Neural progenitor cell (in vitro differentiated cells): ENCODE results near the gene RHD. TPM values are rescaled to one million over a fixed set of nuclear protein-coding genes. Genes with fewer than 3 reads are reported as not detected.
"Not testable (repeated sequence)": the region's sequence is repeated elsewhere in the genome, so short reads cannot be mapped to it uniquely, and the experiment has no call there.

Source experiments
- DNase-seq: peaks from one replicate; pipeline ENCODE4 v3.0.0-alpha.2; 2016; ENCODE audit warnings: low spot score
- H2AFZ ChIP-seq: fragments of 200-600 bp; sonication (generic); replicated peaks from 2 replicates; pipeline ENCODE4 v1.6.1; 2016; ENCODE audit warnings: antibody characterized with exemption
- H3F3A ChIP-seq: fragments of 200-600 bp; sonication (generic); 2 replicates; pipeline ENCODE4 v1.6.1; 2016; ENCODE audit warnings: antibody characterized with exemption, low read depth
- H3K27ac ChIP-seq: fragments of 200-600 bp; sonication (generic); 2 replicates; pipeline ENCODE4 v1.5.1; 2016; ENCODE audit warnings: mild to moderate bottlenecking
- H3K27me3 ChIP-seq: fragments of 200-600 bp; sonication (generic); 2 replicates; pipeline ENCODE4 v1.6.1; 2016; ENCODE audit warnings: mild to moderate bottlenecking, moderate library complexity
- H3K36me3 ChIP-seq: fragments of 200-600 bp; sonication (generic); 2 replicates; pipeline ENCODE4 v1.5.1; 2016
- H3K4me1 ChIP-seq: fragments of 200-600 bp; sonication (generic); 2 replicates; pipeline ENCODE4 v1.6.1; 2016; ENCODE audit warnings: mixed run types
- H3K4me2 ChIP-seq: fragments of 200-600 bp; sonication (generic); 2 replicates; pipeline ENCODE4 v1.6.1; 2016
- H3K4me3 ChIP-seq: fragments of 200-600 bp; sonication (generic); 2 replicates; pipeline ENCODE4 v1.5.1; 2016
- H3K79me2 ChIP-seq: fragments of 200-600 bp; sonication (generic); 2 replicates; pipeline ENCODE4 v1.6.1; 2016; ENCODE audit warnings: low read depth
- H3K9ac ChIP-seq: fragments of 200-600 bp; sonication (generic); 2 replicates; pipeline ENCODE4 v1.6.1; 2016
- H3K9me3 ChIP-seq: fragments of 200-600 bp; sonication (generic); 2 replicates; pipeline ENCODE4 v1.5.1; 2016; ENCODE audit warnings: low read depth
- H4K20me1 ChIP-seq: fragments of 200-600 bp; sonication (generic); 2 replicates; pipeline ENCODE4 v1.6.1; 2016; ENCODE audit warnings: low read depth
- H3K27ac Mint-ChIP-seq: 3 replicates; pipeline ENCODE4 v1.8.0; 2021; ENCODE audit warnings: mixed read lengths
- H3K27me3 Mint-ChIP-seq: 2 replicates; pipeline ENCODE4 v1.8.0; 2022; ENCODE audit warnings: low read depth, mild to moderate bottlenecking, inconsistent platforms, moderate library complexity, mixed read lengths; ENCODE audit not compliant: insufficient read depth
- H3K36me3 Mint-ChIP-seq: 3 replicates; pipeline ENCODE4 v1.8.0; 2021; ENCODE audit warnings: mixed read lengths
- H3K4me1 Mint-ChIP-seq: 3 replicates; pipeline ENCODE4 v1.8.0; 2021; ENCODE audit warnings: mixed read lengths
- H3K4me3 Mint-ChIP-seq: 3 replicates; pipeline ENCODE4 v1.8.0; 2021; ENCODE audit warnings: mild to moderate bottlenecking, moderate library complexity, mixed read lengths
- H3K9me3 Mint-ChIP-seq: 3 replicates; pipeline ENCODE4 v1.8.0; 2020; ENCODE audit warnings: mixed read lengths
- total RNA-seq: library from RNA; depleted of rRNA; stranded (reverse); fragments of >200 nt; gene quantifications from 2 replicates; pipeline ENCODE4 v1.2.3, GENCODE V29; 2015; ENCODE audit warnings: low replicate concordance
- TF ChIP-seq, protein P1 (sequence below): fragments of 200-600 bp; sonication (generic); IDR thresholded peaks from 2 replicates; pipeline ENCODE4 v1.5.1; 2017; ENCODE audit warnings: antibody characterized with exemption, mild to moderate bottlenecking

Gene RHD
- total RNA-seq, 1 donor from 2014 or later: not detected

GRCh38 chr1:25288573-25289101, 16.3 kb downstream of the RHD start:
- not testable (repeated sequence) for H3K9ac ChIP-seq, H3K9me3 Mint-ChIP-seq, H3K4me1 ChIP-seq, H2AFZ ChIP-seq, H3K4me2 ChIP-seq, H3K27ac Mint-ChIP-seq, DNase-seq, H3K79me2 ChIP-seq, H3K27me3 ChIP-seq, H4K20me1 ChIP-seq, H3K36me3 ChIP-seq, H3K4me3 Mint-ChIP-seq, H3K36me3 Mint-ChIP-seq, H3K9me3 ChIP-seq, H3K4me3 ChIP-seq, H3F3A ChIP-seq, H3K4me1 Mint-ChIP-seq, H3K27me3 Mint-ChIP-seq, H3K27ac ChIP-seq

- not testable (repeated sequence) for H3K27ac Mint-ChIP-seq, H3K27me3 ChIP-seq, H3K27me3 Mint-ChIP-seq, H3K9ac ChIP-seq, H3K36me3 ChIP-seq, DNase-seq, H2AFZ ChIP-seq, H3F3A ChIP-seq, H3K9me3 Mint-ChIP-seq, H3K4me3 Mint-ChIP-seq, H3K4me1 Mint-ChIP-seq, H3K4me2 ChIP-seq, H3K4me3 ChIP-seq, H3K36me3 Mint-ChIP-seq, H3K4me1 ChIP-seq, H3K27ac ChIP-seq, H3K79me2 ChIP-seq, H4K20me1 ChIP-seq, H3K9me3 ChIP-seq
- TF ChIP-seq, protein P1, sequence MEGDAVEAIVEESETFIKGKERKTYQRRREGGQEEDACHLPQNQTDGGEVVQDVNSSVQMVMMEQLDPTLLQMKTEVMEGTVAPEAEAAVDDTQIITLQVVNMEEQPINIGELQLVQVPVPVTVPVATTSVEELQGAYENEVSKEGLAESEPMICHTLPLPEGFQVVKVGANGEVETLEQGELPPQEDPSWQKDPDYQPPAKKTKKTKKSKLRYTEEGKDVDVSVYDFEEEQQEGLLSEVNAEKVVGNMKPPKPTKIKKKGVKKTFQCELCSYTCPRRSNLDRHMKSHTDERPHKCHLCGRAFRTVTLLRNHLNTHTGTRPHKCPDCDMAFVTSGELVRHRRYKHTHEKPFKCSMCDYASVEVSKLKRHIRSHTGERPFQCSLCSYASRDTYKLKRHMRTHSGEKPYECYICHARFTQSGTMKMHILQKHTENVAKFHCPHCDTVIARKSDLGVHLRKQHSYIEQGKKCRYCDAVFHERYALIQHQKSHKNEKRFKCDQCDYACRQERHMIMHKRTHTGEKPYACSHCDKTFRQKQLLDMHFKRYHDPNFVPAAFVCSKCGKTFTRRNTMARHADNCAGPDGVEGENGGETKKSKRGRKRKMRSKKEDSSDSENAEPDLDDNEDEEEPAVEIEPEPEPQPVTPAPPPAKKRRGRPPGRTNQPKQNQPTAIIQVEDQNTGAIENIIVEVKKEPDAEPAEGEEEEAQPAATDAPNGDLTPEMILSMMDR: peak; percentile 25
Measured at GRCh38 chr1:25290043-25290442, 17.7 kb downstream of the RHD start.

DNA sequence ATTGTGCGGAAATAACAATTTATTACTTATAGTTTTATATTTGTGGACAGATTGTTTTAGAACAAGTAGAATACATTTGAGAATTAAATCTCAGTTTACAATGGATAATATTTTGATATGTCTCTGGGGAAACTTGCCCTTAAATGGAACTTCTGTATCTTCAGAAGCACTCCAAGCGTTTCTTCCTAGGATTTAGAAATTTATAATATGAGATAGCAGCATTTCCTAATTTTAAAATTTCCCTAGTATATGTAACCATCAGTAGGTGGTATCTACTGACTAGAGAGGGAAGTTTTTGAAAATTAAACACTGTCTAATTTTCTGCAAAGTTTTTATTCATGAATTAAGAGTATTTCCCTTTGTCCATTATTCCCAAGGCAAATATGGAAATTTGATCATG, 21.1 kb downstream of the RHD start:
- not testable (repeated sequence) for H3K36me3 ChIP-seq, H3K79me2 ChIP-seq, H3K27ac ChIP-seq, H3K4me3 ChIP-seq, H3K27me3 Mint-ChIP-seq, H3K9ac ChIP-seq, H3F3A ChIP-seq, H3K4me3 Mint-ChIP-seq, DNase-seq, H3K4me1 ChIP-seq, H3K4me1 Mint-ChIP-seq, H3K27ac Mint-ChIP-seq, H3K9me3 ChIP-seq, H3K4me2 ChIP-seq, H2AFZ ChIP-seq, H3K36me3 Mint-ChIP-seq, H3K27me3 ChIP-seq, H3K9me3 Mint-ChIP-seq, H4K20me1 ChIP-seq

DNA sequence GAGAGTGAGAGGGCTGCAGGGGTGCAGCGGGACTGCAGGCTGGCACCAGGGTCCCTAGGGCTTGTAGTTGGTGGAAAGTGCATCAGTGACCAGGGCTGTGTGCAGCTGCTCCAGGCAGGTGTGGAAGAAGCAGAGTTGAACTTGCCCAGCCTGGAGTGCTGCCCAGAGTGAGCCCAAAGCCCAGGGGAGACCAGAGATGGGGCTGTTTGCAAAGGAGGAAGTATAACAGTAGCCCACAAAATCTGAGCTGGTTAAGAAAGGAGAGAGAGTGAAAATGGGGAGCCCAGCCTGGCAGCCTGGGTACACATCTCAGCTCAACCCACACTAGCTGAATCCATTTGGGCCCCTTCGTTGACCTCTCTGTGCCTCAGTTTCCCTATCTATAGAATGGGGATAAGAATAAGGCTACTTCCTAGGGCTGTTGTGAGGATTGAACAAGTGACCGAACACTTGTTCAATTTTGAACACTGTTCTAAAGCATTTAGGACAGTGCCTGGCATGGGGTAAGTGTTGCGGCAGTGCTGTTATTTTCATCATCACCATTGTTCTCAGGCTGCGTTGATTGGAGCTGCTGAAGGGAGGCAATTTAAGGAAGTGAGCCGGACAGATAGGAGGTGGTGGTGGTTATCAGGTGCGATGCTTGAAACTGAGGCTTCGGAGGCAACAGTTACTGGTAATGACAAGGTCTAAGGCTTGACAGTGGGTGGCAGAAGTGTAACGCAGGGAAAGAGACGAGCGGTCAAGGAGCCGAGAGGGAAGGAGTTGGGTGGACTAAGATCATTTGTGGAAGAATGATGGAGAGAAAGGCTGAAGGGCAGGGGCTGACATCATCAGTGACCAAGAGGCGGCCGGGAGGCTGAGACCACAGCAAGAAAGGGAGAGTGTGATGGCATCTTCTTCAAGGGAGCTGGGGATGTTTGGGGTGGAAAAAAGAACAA, 22.8 kb downstream of the RHD start:
- H3F3A ChIP-seq, H3K79me2 ChIP-seq, H2AFZ ChIP-seq, H3K4me3 ChIP-seq, H3K9me3 Mint-ChIP-seq, H3K9ac ChIP-seq, H3K4me1 Mint-ChIP-seq, H4K20me1 ChIP-seq, H3K4me2 ChIP-seq, H3K9me3 ChIP-seq, H3K4me1 ChIP-seq, H3K27ac ChIP-seq, H3K4me3 Mint-ChIP-seq, H3K27me3 ChIP-seq, H3K27ac Mint-ChIP-seq, H3K27me3 Mint-ChIP-seq, DNase-seq, H3K36me3 ChIP-seq, H3K36me3 Mint-ChIP-seq: not testable (repeated sequence)

DNA sequence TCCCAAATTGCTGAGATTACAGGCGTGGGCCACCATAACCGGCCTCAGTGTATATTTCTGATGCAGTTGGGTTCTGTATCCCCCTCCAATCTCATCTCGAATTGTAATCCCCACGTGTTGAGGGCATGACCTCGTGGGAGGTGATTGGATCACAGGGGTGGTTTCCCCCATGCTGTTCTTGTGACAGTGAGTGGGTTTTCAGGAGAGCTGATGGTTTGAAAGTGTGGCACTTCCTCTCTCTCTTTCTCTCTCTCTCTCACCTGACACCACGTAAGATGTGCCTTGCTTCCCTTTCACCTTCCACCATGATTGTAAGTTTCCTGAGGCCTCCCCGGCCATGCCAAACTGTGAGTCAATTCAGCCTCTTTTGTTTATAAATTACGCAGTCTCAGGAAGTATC, 24.2 kb downstream of the RHD start:
- not testable (repeated sequence) for H3K4me3 Mint-ChIP-seq, H3K9me3 Mint-ChIP-seq, H3K9ac ChIP-seq, H3K79me2 ChIP-seq, H4K20me1 ChIP-seq, H3K4me3 ChIP-seq, H3K27me3 ChIP-seq, H3K4me2 ChIP-seq, H3K27ac ChIP-seq, H3K4me1 Mint-ChIP-seq, H3K27me3 Mint-ChIP-seq, H3K36me3 Mint-ChIP-seq, DNase-seq, H2AFZ ChIP-seq, H3K36me3 ChIP-seq, H3K4me1 ChIP-seq, H3K9me3 ChIP-seq, H3K27ac Mint-ChIP-seq, H3F3A ChIP-seq

- not testable (repeated sequence) for H3K9me3 ChIP-seq, H3K4me2 ChIP-seq, H3K27me3 ChIP-seq, H2AFZ ChIP-seq, H3K36me3 ChIP-seq, H3F3A ChIP-seq, H3K27ac ChIP-seq, DNase-seq, H3K36me3 Mint-ChIP-seq, H3K4me1 Mint-ChIP-seq, H3K4me1 ChIP-seq, H3K4me3 Mint-ChIP-seq, H3K9me3 Mint-ChIP-seq, H3K9ac ChIP-seq, H3K4me3 ChIP-seq, H3K27ac Mint-ChIP-seq, H4K20me1 ChIP-seq, H3K79me2 ChIP-seq, H3K27me3 Mint-ChIP-seq
Measured at GRCh38 chr1:25300729-25301128, 28.4 kb downstream of the RHD start.

GRCh38 chr1:25302330-25302729, 30.0 kb downstream of the RHD start:
- DNase-seq, H3K27me3 Mint-ChIP-seq, H3K4me1 ChIP-seq, H3K9me3 ChIP-seq, H4K20me1 ChIP-seq, H3K27me3 ChIP-seq, H3K36me3 ChIP-seq, H3F3A ChIP-seq, H3K9me3 Mint-ChIP-seq, H3K4me1 Mint-ChIP-seq, H3K36me3 Mint-ChIP-seq, H3K9ac ChIP-seq, H3K27ac Mint-ChIP-seq, H3K4me2 ChIP-seq, H3K4me3 ChIP-seq, H3K79me2 ChIP-seq, H3K27ac ChIP-seq, H2AFZ ChIP-seq, H3K4me3 Mint-ChIP-seq: not testable (repeated sequence)
